Sciatic nerve (tissue), 2 donors: ENCODE data around the gene TOX2. TPM values are rescaled to one million over a fixed set of nuclear protein-coding genes. Genes with fewer than 3 reads are reported as not detected.

Source experiments
- ATAC-seq: fragments of 200-7000 bp; cut with Tn5 transposase; one replicate; pipeline ENCODE4 v1.9.1; 2020; ENCODE audit warnings: mild to moderate bottlenecking, moderate library complexity
- DNase-seq: peaks from one replicate; pipeline ENCODE4 v3.0.0-alpha.2; 2020; ENCODE audit warnings: low spot score
- intact Hi-C: fragments of 100-400 bp; cut with DNase I; formaldehyde crosslinking; loops from one replicate; pipeline ENCODE4 v1.14.2; 2022
- total RNA-seq: library from RNA; stranded (reverse); fragmentation: NEBNext Ultra II Directional; extraction: Animal tissue kit (Norgen Biotek cat#: 25700); gene quantifications from one replicate; pipeline ENCODE4 v1.2.1, GENCODE V29; 2021
- donor health status: DM: no; HTN: no; CAD: no.
- donor health status: DM: no; HTN: no; CAD: no.

Gene TOX2
- total RNA-seq, 1 donor from 2014 or later, result 2.1 TPM

GRCh38 chr20:43949741-43950618 is 35.3 kb downstream of the TOX2 start:
- intact Hi-C loops, result loop anchor here (10.0 kb wide), 1 partner anchor 1415 kb away; no protein-coding TSS in a partner anchor
- ATAC-seq (peak; percentile 52), DNase-seq (no peak)

- intact Hi-C loops, result loop anchor here (10.0 kb wide), 1 partner anchor 1419 kb away; no protein-coding TSS in a partner anchor
- DNase-seq (no peak), ATAC-seq (no peak)
These were observed 39.4 kb downstream of the TOX2 start for GRCh38 chr20:43953919-43954592.

DNA sequence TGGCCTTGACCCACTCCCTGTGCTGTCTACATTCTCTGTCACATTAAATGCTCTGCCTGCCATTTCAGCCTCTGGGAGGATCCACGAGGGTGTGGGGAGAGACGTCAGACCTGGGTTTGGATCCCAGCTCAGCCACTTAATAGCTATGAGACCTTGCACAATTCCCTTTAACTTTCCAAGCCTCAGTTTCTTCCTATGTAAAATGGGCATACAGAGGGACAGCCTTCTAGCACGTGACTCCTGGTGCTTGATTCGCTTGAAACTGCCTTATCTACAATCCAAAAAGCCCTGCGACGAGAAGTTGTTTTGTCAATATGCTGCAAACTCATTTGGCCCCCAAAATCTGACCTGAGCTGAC is 40.0 kb downstream of the TOX2 start:
- no peak for DNase-seq
- ATAC-seq, result no peak
- intact Hi-C loops, result loop anchor here (10.0 kb wide), 1 partner anchor 1420 kb away; no protein-coding TSS in a partner anchor

DNA sequence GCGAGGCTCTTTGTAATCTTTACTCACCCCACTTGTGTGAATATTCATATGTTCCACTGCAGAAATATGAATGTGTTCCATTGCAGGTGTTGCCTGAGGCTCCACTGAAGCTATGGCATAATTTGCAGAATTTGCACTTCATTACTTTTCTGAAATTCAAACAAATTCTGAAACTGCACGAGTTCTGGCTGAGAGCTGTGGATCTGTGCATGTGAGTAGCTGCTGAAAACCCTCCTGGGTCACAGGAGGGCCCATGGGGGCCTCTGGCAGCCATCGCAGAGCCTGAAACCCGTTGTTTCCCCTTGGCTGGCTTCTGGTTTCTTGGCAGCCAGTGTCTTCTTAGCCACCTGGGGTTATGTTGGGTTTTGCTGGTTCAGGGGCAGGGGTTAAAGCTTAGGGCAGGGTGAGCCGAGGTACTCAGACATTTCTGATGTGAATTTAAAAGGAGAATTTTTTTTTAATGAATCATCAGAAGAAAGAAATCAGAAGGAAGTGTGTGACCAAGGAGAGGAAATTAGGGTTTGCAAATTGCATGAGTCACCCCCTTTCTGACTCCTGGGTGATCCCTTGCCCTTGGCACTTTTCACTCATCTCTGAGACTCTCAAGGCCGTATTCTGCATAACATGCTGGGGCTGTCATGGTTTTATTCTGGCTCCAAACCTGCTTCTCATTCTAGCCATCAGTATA is 40.6 kb downstream of the TOX2 start:
- no peak for DNase-seq
- intact Hi-C loops, result loop anchor here (10.0 kb wide), 1 partner anchor 1420 kb away; no protein-coding TSS in a partner anchor
- peak; percentile 78 for ATAC-seq

DNA sequence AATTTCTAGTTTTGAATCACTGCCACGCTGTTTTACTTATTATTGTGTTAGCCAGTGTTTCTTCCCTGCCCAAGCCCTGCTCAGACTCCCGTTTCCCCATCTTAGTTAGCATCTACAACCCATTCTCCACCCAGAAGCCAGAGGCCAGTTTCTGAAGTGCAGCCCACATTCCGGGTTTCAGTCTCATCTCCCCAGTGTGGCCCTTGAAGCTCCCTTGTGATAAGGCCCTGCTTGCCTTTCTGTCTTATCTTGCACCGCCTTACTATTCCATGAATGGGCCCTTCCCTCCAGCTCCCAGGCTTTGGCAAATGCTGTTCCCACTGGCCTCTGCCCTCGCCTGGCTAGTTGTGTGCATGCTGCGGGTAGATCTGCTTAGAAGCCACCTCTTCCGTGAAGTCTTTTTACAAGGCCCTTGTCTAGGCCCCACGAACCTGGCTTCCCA is 41.1 kb downstream of the TOX2 start:
- no peak for DNase-seq
- ATAC-seq, result no peak
- intact Hi-C loops, result loop anchor here (10.0 kb wide), 1 partner anchor 1421 kb away; no protein-coding TSS in a partner anchor

GRCh38 chr20:43957392-43957791 is 42.7 kb downstream of the TOX2 start:
- ATAC-seq, result no peak
- intact Hi-C loops, result loop anchor here (10.0 kb wide), 1 partner anchor 1423 kb away; no protein-coding TSS in a partner anchor
- DNase-seq, result no peak

DNA sequence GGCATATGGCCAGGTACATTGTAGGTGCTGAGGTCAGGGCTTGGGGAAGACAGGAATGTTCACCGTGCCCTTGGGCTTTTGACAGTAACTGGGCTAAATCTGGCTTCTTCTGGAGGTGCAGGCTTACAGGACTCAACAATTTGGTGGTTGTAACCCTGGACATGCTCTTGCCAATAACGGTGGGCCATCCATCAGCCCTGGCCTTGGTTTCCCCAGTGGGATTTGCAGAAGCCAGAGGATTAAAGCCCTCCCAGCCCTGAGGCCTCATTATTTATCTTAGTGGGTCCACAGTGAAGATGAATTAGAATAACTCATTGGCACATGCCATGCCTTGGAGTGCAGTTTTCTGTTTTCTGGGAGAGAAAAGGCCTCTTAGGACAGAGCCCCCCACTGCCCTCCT is 44.0 kb downstream of the TOX2 start:
- ATAC-seq, result no peak

DNA sequence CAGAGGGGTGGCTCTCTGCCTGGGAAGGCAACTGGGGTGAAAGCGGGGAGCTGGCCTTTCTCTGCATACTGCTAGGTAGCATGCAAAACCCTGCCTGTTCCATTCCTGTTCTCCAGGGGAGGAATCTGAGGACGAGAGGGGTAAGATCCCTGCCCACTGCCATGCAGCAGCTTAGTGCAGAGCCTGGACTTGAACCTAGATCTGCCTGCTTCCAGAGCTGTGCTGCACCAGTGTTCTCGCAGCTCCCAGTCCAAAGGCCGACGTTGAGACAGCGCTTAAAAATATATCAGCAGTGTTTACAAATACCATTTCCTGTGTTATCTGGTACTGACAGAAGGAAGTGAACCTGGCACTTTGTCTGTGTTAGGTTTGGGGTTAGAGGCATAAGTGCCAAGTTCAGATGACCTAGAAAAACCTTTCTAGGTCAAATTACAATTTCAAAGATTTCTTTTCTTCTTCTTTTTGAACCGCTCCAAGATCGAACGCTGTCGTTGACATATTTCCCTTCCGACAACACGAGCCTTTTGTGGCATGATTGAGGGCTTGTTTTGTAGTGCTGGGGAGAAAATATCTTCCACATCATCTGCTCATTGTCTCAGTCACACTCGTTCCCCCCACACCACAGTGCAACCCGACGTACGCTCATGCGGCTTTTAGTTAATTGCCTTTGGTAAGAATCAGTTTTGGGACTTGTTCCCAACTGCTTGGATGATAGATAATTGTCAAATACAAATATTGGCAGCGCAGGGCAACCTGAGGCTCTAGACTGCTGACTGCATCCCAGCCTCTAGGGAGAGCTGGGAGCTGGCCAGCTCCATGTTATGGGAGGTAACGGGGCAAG is 44.6 kb downstream of the TOX2 start:
- ATAC-seq (peak; percentile 11), DNase-seq (no peak)
- intact Hi-C loops, result loop anchor here (10.0 kb wide), 1 partner anchor 1424 kb away; no protein-coding TSS in a partner anchor

More for the DNA sequence above, 44.0 kb downstream of the TOX2 start:
- no peak for DNase-seq
- intact Hi-C loops, result loop anchor here (10.0 kb wide), 1 partner anchor 1424 kb away; no protein-coding TSS in a partner anchor

- intact Hi-C loops, result loop anchor here (10.0 kb wide), 1 partner anchor 1425 kb away; no protein-coding TSS in a partner anchor
- no peak for DNase-seq
- ATAC-seq, result no peak
These were observed 45.2 kb downstream of the TOX2 start for GRCh38 chr20:43959920-43960227.

- DNase-seq, result no peak
- ATAC-seq, result no peak
- intact Hi-C loops, result no loop called here
These were observed 45.6 kb downstream of the TOX2 start for GRCh38 chr20:43960231-43960630.

DNA sequence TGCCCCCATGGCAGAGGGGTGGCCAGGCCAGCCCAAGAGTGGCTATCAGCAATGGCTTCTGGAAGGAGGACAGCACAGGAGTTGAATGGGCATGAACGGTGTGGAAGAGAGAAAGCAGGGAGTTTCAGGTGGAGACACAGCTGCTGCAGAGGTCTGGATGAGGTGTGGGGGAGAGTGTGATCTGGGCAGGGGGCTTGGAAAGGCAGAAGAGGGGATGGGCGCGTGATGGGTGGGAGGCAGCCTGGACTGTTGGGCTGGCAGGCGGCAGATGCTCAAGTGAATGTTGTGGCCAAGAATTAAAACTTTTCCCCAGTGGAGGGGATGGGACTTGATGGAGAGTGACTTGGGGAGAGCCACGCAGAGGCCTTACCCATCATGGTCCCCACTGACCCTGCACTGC is 46.5 kb downstream of the TOX2 start:
- intact Hi-C loops, result no loop called here
- no peak for DNase-seq
- no peak for ATAC-seq

DNA sequence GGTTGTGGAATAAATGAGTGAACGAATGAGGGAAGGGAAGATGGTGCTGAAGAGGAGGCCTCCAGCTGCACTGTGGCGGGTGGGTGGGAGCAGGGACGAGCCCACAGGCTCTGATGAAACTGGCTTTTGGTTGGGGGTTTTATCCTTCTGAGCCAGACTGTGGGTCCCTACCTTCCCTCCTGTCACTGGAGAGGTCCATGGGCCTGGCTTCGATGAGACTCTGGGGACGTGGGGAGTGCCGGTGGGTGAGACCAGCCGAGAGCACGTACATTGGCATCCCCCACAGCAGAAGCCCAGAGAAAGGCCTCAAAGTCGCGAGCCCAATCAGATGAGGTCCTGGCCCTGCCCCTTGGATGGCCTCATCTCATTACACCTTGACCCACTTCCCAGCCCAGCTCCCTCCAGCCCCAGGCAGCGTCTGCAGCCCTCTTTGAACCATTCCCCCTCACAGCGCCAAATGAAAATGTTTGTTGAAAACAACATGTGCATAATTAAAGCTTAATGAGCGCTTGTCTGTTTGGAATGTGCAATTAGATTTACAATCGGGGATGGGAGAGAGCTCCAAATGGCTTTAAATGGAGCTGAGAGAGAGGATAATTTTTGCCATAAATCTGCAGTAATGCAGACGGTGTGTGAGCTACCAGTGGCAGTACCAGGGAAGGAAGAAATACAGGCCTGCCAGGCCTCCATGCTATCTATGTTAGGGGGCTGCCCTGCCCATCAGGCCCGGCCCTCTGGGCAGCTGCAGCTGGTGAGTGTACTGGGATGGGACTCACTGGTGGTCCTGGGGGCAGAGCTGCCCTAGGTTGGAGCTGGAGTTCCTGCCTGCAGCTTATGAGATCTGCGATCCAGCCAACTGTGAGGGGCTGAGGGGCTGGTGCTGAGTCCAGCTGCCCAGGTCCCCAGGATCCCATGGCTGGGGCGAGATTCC is 47.2 kb downstream of the TOX2 start:
- DNase-seq, result no peak
- intact Hi-C loops, result no loop called here
- no peak for ATAC-seq

DNA sequence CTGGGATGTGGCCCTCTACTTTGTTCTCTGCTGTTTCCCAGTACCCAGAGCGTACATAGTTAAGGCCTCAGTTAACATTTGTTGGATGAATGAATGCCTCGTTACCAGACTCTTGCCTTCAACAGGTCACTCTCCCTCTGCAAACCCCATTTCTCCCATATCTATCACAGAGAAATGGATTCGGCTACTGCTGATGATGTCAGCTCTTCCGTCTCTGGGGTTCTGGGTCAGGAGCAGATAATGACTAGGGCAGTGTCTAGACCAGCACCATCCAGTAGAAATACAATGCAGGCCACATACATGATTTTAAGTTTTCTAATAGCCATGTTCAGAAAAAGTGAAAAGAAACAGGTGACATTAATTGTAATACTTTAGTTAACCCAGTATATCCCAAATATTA is 47.9 kb downstream of the TOX2 start:
- ATAC-seq (no peak), DNase-seq (no peak)
- intact Hi-C loops, result no loop called here

GRCh38 chr20:43963233-43963632 is 48.6 kb downstream of the TOX2 start:
- intact Hi-C loops, result no loop called here
- ATAC-seq (no peak), DNase-seq (no peak)

- intact Hi-C loops, result no loop called here
- DNase-seq, result no peak
- ATAC-seq, result peak; percentile 82
These were observed 49.5 kb downstream of the TOX2 start for GRCh38 chr20:43963872-43964791.

DNA sequence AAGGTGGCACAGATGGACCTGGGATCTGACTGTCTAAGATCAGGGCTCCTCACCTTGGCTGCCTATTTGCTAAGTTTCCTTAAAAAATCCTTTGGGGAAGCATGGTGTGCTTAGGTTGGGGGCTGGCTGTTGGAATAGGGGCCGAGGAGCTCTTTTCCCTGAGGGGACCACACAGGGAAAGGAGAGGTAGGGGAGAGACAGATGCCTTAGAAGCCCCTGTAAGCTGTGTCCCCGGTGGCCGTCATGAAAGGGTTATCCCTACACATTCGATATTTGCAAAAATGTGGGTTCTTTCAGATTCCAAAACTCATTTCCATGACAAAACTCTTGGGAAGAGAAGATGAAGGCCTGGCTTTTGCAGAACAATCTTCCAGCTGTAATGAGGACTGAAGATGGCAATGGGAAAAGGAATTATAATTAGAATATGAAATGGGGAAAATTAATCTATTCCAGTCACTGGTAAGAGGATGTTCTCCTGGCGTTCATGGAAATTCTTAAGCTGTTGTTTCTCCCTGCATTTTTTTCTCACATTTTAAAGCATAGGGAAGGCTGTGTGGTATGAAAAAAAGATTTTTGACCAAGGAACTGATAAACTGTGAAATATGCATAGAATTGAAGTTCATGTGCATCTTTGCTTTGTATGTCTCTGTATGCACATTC is 53.8 kb downstream of the TOX2 start:
- ATAC-seq, result no peak
- DNase-seq, result no peak
- intact Hi-C loops, result no loop called here
